HG03196 (cell line): ENCODE measurements around the gene TXNDC5.
A peak's percentile ranks its signal among the peaks of the same experiment; 100 is the strongest.
"Not testable (repeated sequence)": the region's sequence is repeated elsewhere in the genome, so short reads cannot be mapped to it uniquely, and the experiment has no call there.

ENCODE experiments used
- ATAC-seq: cut with Tn5 transposase; IDR thresholded peaks from one replicate; pipeline ENCODE4 v1.9.1; 2021; ENCODE audit not compliant: unreplicated experiment

Gene TXNDC5

GRCh38 chr6:7897461-7898192 is 13.0 kb downstream of the TXNDC5 start:
- peak; percentile 45 for ATAC-seq

GRCh38 chr6:7896465-7896987 is 14.1 kb downstream of the TXNDC5 start:
- ATAC-seq, result no peak

- no peak for ATAC-seq
These were observed 15.5 kb downstream of the TXNDC5 start for GRCh38 chr6:7895125-7895423.

GRCh38 chr6:7894262-7895124 is 16.1 kb downstream of the TXNDC5 start:
- no peak for ATAC-seq

GRCh38 chr6:7893342-7893741 is 17.2 kb downstream of the TXNDC5 start:
- ATAC-seq, result no peak

- ATAC-seq, result not testable (repeated sequence)
These were observed 18.2 kb downstream of the TXNDC5 start for GRCh38 chr6:7892367-7892766.

- no peak for ATAC-seq
These were observed 19.3 kb downstream of the TXNDC5 start for GRCh38 chr6:7891078-7891872.

GRCh38 chr6:7888587-7889357 is 21.8 kb downstream of the TXNDC5 start:
- no peak for ATAC-seq

- no peak for ATAC-seq
These were observed 23.2 kb downstream of the TXNDC5 start for GRCh38 chr6:7887278-7887991.

- no peak for ATAC-seq
These were observed 24.5 kb downstream of the TXNDC5 start for GRCh38 chr6:7886132-7886531.

- ATAC-seq, result no peak
These were observed 27.2 kb downstream of the TXNDC5 start for GRCh38 chr6:7883381-7883780.

GRCh38 chr6:7882505-7883257 is 27.9 kb downstream of the TXNDC5 start:
- no peak for ATAC-seq

GRCh38 chr6:7881765-7882500 is 28.7 kb downstream of the TXNDC5 start:
- no peak for ATAC-seq

- ATAC-seq, result no peak
These were observed 29.9 kb downstream of the TXNDC5 start for GRCh38 chr6:7880718-7881107.

GRCh38 chr6:7879980-7880717 is 30.4 kb downstream of the TXNDC5 start:
- ATAC-seq, result no peak

- ATAC-seq, result no peak
These were observed 31.0 kb downstream of the TXNDC5 start for GRCh38 chr6:7879579-7879978.

- no peak for ATAC-seq
These were observed 31.5 kb downstream of the TXNDC5 start for GRCh38 chr6:7879043-7879442.

GRCh38 chr6:7878401-7878964 is 32.1 kb downstream of the TXNDC5 start:
- ATAC-seq, result no peak
